Esophagus squamous epithelium (tissue), 4 donors: ENCODE data around the gene ZNF385B.

Experiments used
- CTCF ChIP-seq, 6 experiments: fragments of 450-650 bp in 4 of 6; fragments of 200-600 bp in 2 of 6; sonication (generic) in 2 of 6; IDR thresholded peaks; one replicate each; pipeline ENCODE4 v1.5.1; 2016 to 2019; ENCODE audit warnings: antibody characterized with exemption in 6 of 6, mild to moderate bottlenecking in 4 of 6, moderate library complexity in 4 of 6
- POLR2A ChIP-seq, 4 donors: fragments of 450-650 bp; IDR thresholded peaks; one replicate each; pipeline ENCODE4 v1.6.1; 2017; ENCODE audit warnings: antibody characterized with exemption in 4 of 4, mild to moderate bottlenecking in 4 of 4, moderate library complexity in 3 of 4

- TF ChIP-seq CTCF (IDR thresholded peaks at IDR 0.05) (no peak), POLR2A (IDR thresholded peaks at IDR 0.05) (no peak)
Measured at GRCh38 chr2:179650420-179650819, 211.0 kb downstream of the ZNF385B start.
